Common myeloid progenitor, CD34-positive (primary cell): Measurements from ENCODE around the gene PDGFRB.

ENCODE experiments used
- CTCF ChIA-PET: fragments of 350-600 bp; sonication (Branson Sonifier 250); formaldehyde crosslinking; loops from one replicate; lab custom pipeline; 2021; ENCODE audit warnings: antibody characterized with exemption; lab: Charles Lee
- POLR2A ChIA-PET: fragments of 350-600 bp; sonication (Branson Sonifier 250); formaldehyde crosslinking; loops from one replicate; lab custom pipeline; 2021; ENCODE audit warnings: antibody characterized with exemption; lab: Charles Lee
- DNase-seq, 3 donors: peaks; one replicate each; pipeline versions ENCODE4 v3.0.0 to v3.0.0-alpha.2; 2013
- H3K27ac ChIP-seq, 2 experiments: 1 replicate in 1 of 2; 2 replicates in 1 of 2; pipeline ENCODE4 v1.7.0; 2013; ENCODE audit warnings: inconsistent platforms in 2 of 2, low read length in 2 of 2, mild to moderate bottlenecking in 2 of 2, low read depth in 1 of 2, moderate library complexity in 1 of 2; ENCODE audit not compliant: severe bottlenecking in 2 of 2, insufficient read depth in 1 of 2, poor library complexity in 1 of 2
- H3K27me3 ChIP-seq, 5 experiments: replicated peaks in 2 of 5; 1 replicate in 3 of 5; 2 replicates in 2 of 5; pipeline versions ENCODE4 v1.6.1 to v1.7.0; 2013; ENCODE audit warnings: low read length in 4 of 5, mild to moderate bottlenecking in 2 of 5, moderate library complexity in 2 of 5, inconsistent platforms in 1 of 5; ENCODE audit not compliant: insufficient read depth in 5 of 5, control insufficient read depth in 4 of 5
- H3K36me3 ChIP-seq, 4 experiments: 1 replicate in 2 of 4; 2 replicates in 2 of 4; pipeline versions ENCODE4 v1.6.1 to v1.7.0; 2013; ENCODE audit warnings: low read length in 3 of 4, control low read depth in 1 of 4, mild to moderate bottlenecking in 1 of 4; ENCODE audit not compliant: control insufficient read depth in 4 of 4, insufficient read depth in 4 of 4
- H3K4me1 ChIP-seq, 4 experiments: 1 replicate in 3 of 4; 2 replicates in 1 of 4; pipeline versions ENCODE4 v1.6.1 to v1.7.1; 2013; ENCODE audit warnings: low read length in 3 of 4, mild to moderate bottlenecking in 3 of 4, control low read depth in 1 of 4, inconsistent platforms in 1 of 4, moderate library complexity in 1 of 4; ENCODE audit not compliant: control insufficient read depth in 4 of 4, insufficient read depth in 4 of 4; ENCODE audit errors: control extremely low read depth in 1 of 4
- H3K4me3 ChIP-seq, 7 experiments: 1 replicate in 4 of 7; 2 replicates in 3 of 7; pipeline versions ENCODE4 v1.5.1 to v1.7.0; 2013; ENCODE audit warnings: mild to moderate bottlenecking in 7 of 7, low read length in 6 of 7, moderate library complexity in 6 of 7, inconsistent platforms in 2 of 7, low read depth in 2 of 7, control low read depth in 1 of 7; ENCODE audit not compliant: insufficient read depth in 4 of 7, control insufficient read depth in 1 of 7; ENCODE audit errors: extremely low read depth in 1 of 7
- H3K9me3 ChIP-seq, 5 experiments: 1 replicate in 4 of 5; 2 replicates in 1 of 5; pipeline versions ENCODE4 v1.6.1 to v1.7.1; 2013; ENCODE audit warnings: low read length in 4 of 5, mild to moderate bottlenecking in 2 of 5, inconsistent platforms in 1 of 5, low read depth in 1 of 5, moderate library complexity in 1 of 5; ENCODE audit not compliant: control insufficient read depth in 4 of 5, insufficient read depth in 2 of 5; ENCODE audit errors: control extremely low read depth in 1 of 5
- WGBS: methylation state at CpG from one replicate; pipeline ENCODE4 v1.1.5; 2013; ENCODE audit not compliant: insufficient coverage; 5-methylcytosine and 5-hydroxymethylcytosine counted together

Gene PDGFRB

DNA sequence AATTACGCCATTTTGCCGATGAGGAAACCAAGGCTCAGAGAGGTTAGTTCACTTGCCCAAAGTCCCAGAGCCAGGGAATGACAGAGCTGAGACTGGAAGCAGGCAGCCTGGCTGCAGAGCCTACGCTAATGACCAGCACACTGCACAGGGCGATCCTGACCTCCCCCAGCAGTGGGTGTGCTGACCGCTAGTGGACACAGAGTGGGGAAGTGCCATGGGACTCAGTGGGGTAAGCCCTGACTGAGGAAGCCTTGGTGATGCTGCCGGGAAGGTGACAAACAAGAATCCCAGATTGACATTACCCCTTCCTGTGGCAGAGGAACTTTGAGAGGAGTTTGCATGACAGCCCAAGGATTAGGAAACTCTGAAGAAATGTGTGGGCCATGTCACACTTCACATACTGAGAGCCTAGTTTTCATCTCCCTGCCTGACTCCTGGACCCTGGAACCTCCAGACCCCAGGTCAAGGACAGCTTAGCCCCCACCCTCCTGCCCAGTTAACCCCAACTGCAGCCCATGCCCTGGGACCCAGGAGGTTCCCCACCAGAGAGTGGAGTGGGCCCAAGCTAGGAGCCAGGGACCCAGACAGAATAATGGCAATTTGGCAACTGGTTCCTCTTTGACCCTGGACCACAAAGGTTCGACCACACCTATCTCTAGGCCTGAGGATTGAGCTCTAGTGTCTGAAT, 49.6 kb downstream of the PDGFRB start:
- H3K27ac ChIP-seq, result no peak overlapping the region
- ChIA-PET POLR2A (no interaction called here), CTCF (interaction anchor here (1.1 to 1.6 kb wide), 4 partner anchors 11 to 62 kb away, joined by 3 to 6 read pairs (median 4); no protein-coding TSS in a partner anchor)
- H3K27me3 ChIP-seq, result no peaks in the 10 kb centered on the region
- H3K4me1 ChIP-seq, result peaks cover 0 to 32% (median 9%) of the 10 kb centered on the region in 4 experiments
- no peak for DNase-seq
- WGBS, result 100% methylated on average over 4 of the region's 7 CpGs
- no peak overlapping the region for H3K4me3 ChIP-seq
- no peaks in the 10 kb centered on the region for H3K9me3 ChIP-seq
- H3K36me3 ChIP-seq, result no peaks in the 10 kb centered on the region

DNA sequence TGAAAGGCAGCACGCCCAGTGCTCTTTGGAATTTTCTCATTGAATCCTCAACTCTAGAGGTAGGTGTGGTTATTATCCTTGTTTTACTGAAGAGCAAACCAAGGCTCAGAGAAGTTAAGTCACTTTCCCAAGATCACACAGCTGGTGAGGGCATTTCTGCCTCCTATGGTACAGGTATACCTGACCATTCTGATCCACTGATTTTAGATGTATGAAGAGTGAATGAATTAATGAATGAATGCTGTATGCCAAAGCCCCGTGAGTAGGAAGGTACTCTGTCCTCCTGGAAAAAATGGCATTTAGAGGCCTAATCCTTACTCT, 51.1 kb downstream of the PDGFRB start:
- ChIA-PET CTCF (interaction anchor here (0.5 to 1.3 kb wide), 4 partner anchors 8 to 26 kb away, joined by 3 to 4 read pairs (median 4); no protein-coding TSS in a partner anchor), POLR2A (interaction anchor here (0.6 kb wide), 1 partner anchor 42 kb away, joined by 7 read pairs; no protein-coding TSS in a partner anchor)

DNA sequence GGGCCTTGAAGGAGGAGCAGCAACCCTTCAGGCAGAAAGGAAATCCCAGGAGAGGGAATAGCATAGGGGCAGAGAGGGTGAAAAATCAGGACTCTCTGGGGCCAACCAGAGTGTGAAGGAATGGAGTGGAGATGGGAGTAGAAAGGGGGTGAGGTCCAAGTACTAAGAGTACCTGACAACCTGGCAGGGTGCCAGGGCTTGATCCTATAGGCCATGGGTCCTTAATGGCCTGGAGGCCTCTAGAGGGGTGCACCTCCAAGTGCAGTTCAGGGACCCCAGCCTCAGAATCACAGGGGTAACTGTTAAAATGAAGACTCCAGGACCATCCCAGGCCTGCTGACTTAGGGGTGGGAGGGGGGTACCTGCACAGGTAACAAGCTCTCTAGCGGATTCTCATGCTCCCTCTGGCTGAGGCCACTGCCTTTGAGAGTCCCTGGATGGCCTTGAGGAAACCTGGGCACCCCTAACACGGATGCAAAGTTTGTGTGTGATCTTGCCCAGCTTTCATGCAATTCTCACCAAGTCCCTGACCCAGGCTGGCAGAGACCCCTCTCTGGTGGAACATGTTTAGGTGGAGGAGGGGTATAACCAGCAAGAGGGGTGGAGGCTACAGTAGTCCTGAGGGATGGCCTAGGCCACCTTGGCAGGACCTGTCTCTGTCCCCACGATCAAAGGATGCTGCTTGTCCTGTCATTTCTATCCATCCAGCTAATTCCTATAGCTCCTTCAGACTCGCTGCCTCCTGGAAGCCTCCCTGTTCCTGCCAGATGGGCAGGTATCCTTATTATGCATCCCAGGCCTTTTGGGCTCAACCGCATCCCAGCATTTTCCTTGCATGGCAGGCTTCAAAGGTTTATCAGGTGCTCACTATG, 51.7 kb downstream of the PDGFRB start:
- Histone ChIP-seq H3K4me3 (no peak overlapping the region), H3K4me1 (peaks cover 0 to 32% (median 9%) of the 10 kb centered on the region in 4 experiments), H3K27ac (no peak overlapping the region), H3K27me3 (no peaks in the 10 kb centered on the region), H3K36me3 (no peaks in the 10 kb centered on the region), H3K9me3 (no peaks in the 10 kb centered on the region)
- ChIA-PET POLR2A (interaction anchor here (0.6 kb wide), 1 partner anchor 41 kb away, joined by 7 read pairs; no protein-coding TSS in a partner anchor), CTCF (interaction anchor here (0.5 to 1.3 kb wide), 6 partner anchors 9 to 114 kb away, joined by 3 to 4 read pairs (median 4); no protein-coding TSS in a partner anchor)
- DNase-seq, result no peak
- 89% methylated on average over 4 of the region's 5 CpGs for WGBS

More for the DNA sequence above, 51.1 kb downstream of the PDGFRB start:
- Histone ChIP-seq H3K27me3 (no peaks in the 10 kb centered on the region), H3K4me3 (no peak overlapping the region), H3K27ac (no peak overlapping the region), H3K36me3 (no peaks in the 10 kb centered on the region), H3K9me3 (no peaks in the 10 kb centered on the region), H3K4me1 (peaks cover 0 to 32% (median 9%) of the 10 kb centered on the region in 4 experiments)
- DNase-seq, result no peak
- no CpG with 5 or more reads among the region's 2 CpGs for whole genome bisulfite sequencing

DNA sequence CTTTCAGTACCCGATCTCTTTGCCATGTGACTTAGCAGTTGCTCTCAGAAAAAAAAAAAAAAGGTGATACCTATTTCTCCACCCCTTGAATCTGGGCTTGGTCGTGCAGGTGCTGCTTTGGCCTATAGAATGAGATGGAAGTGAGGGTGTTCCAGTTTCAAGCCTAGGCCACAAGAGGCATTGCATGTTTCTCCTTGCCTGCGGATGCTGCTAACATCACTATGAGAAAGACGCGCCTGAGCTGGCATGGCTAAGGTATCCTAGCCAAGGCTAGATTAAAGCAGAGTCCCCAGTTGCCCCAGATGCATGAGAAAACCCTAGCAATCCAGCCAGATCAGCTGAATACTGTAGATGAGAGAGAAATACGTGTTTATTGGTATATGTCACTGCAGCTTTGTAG, 54.6 kb downstream of the PDGFRB start:
- POLR2A ChIA-PET, result no interaction called here

DNA sequence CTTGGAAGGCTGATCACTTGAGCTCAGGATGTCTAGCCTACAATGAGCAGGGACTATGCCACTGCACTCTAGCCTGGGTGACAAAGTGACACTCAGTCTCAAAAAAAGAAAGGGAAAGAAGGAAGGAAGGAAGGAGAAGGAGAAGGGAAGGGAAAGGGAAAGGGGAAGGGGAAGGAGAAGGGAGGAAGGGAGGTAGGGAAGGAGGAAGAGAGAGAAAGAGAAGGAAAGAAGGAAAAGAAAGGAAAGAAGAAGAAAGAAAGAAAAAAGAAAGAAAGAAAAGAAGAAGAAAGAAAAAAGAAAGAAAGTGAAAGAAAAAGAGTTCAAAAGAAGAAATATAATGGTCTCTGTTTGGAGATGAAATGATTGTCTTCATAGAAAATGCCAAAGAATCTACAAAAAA, 58.5 kb downstream of the PDGFRB start:
- Histone ChIP-seq H3K4me3 (no peak overlapping the region), H3K4me1 (no peaks in the 10 kb centered on the region), H3K36me3 (no peaks in the 10 kb centered on the region), H3K27me3 (no peaks in the 10 kb centered on the region), H3K9me3 (no peaks in the 10 kb centered on the region), H3K27ac (no peak overlapping the region)
- CTCF ChIA-PET, result interaction anchor here (1.0 kb wide), 1 partner anchor 14 kb away, joined by 3 read pairs; no protein-coding TSS in a partner anchor
- POLR2A ChIA-PET, result no interaction called here
- no peak for DNase-seq

More for the DNA sequence above, 54.6 kb downstream of the PDGFRB start:
- CTCF ChIA-PET, result interaction anchor here (0.9 to 1.7 kb wide), 3 partner anchors 15 to 411 kb away, joined by 3 to 5 read pairs (median 3); no protein-coding TSS in a partner anchor
- Histone ChIP-seq H3K4me1 (peaks cover 0 to 4% (median 1%) of the 10 kb centered on the region in 4 experiments), H3K36me3 (no peaks in the 10 kb centered on the region), H3K27ac (no peak overlapping the region), H3K4me3 (no peak overlapping the region), H3K9me3 (no peaks in the 10 kb centered on the region), H3K27me3 (no peaks in the 10 kb centered on the region)
- no peak for DNase-seq
- 82% methylated on average over 4 of the region's 6 CpGs for WGBS

DNA sequence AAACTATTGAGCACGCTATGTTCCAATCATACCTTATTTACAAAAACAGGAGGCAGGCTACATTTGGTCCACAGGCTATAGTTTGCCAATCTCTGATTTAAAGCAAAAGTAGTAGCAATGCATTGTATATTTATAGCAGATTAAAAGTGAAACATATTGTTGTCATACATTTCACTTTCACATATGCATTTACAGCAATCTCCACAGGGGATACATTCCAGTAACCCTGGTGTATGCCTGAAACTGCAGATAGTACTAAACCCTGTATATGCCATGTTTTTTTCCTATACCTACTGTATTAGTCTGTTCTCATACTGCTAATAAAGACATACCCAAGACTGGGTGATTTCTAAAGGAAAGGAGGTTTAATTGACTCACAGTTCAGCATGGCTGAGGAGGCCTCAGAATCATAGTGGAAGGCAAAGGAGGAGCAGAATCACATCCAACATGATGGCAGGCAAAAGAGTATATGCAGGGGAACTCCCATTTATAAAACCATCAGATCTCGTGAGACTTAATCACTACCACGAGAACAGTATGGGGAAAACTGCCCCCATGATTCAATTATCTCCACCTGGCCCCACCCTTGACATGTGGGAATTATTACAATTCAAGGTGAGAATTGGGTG, 63.4 kb downstream of the PDGFRB start:
- CTCF ChIA-PET, result no interaction called here
- Histone ChIP-seq H3K4me1 (peaks cover 4 to 18% (median 7%) of the 10 kb centered on the region in 4 experiments), H3K4me3 (no peak overlapping the region), H3K9me3 (no peaks in the 10 kb centered on the region), H3K27ac (no peak overlapping the region), H3K27me3 (no peaks in the 10 kb centered on the region), H3K36me3 (no peaks in the 10 kb centered on the region)
- POLR2A ChIA-PET, result no interaction called here
- WGBS, result 100% methylated on average over 2 of the region's 3 CpGs
- no peak for DNase-seq
